Sciatic nerve (tissue), 2 donors: Measurements from ENCODE around the gene DDX39A. TPM values are rescaled to one million over a fixed set of nuclear protein-coding genes. Genes with fewer than 3 reads are reported as not detected.
"Not testable (repeated sequence)": the region's sequence is repeated elsewhere in the genome, so short reads cannot be mapped to it uniquely, and the experiment has no call there.

ENCODE experiments used
- ATAC-seq: fragments of 200-7000 bp; cut with Tn5 transposase; one replicate; pipeline ENCODE4 v1.9.1; 2020; ENCODE audit warnings: mild to moderate bottlenecking, moderate library complexity
- DNase-seq: peaks from one replicate; pipeline ENCODE4 v3.0.0-alpha.2; 2020; ENCODE audit warnings: low spot score
- intact Hi-C: fragments of 100-400 bp; cut with DNase I; formaldehyde crosslinking; loops from one replicate; pipeline ENCODE4 v1.14.2; 2022
- total RNA-seq: library from RNA; stranded (reverse); fragmentation: NEBNext Ultra II Directional; extraction: Animal tissue kit (Norgen Biotek cat#: 25700); gene quantifications from one replicate; pipeline ENCODE4 v1.2.1, GENCODE V29; 2021
- donor health status: DM: no; HTN: no; CAD: no.
- donor health status: DM: no; HTN: no; CAD: no.

Gene DDX39A
- 44.2 TPM for total RNA-seq

DNA sequence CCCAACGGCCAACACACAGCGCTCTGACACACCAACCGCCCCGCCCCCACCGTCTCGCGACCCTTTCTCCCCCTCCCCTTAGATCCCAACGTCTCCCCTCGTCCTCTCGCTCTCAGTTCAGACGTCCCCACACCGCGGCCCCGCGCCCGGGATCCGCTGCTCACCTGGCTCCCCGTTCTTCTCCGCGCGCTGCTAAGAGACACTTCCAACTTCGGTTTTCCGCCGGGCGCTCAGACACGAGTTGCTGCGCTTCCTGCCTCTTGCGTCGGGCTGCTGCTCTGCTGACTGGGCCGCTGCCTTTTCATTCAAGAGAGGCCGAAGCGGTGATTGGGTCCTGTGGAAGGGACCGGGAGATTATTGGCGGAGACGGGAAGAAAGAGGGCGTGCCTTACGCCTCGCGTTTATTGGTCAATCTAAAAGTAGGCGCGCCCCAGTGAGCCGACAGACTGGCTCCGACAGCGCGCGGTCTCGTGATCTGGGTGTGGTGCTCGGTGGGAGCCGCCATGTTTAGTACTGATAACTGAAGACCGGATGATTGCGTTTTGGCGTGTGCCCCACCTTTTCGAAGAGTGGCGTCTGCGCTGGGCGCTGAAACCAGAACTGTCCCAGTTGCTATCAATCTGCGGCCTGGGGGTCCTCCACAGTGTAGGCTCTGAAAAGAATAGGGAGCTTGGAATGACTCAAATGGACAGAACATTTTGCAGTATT is at the start of gene DDX39A:
Gene DDX39A, minus strand, starts transcription at position 236 of the 708 bp plus-strand sequence. CDS start 6,121 bp downstream, outside the sequence.
- ATAC-seq (peak; percentile 99), DNase-seq (peak; percentile 98)
- intact Hi-C loops = no loop called here

DNA sequence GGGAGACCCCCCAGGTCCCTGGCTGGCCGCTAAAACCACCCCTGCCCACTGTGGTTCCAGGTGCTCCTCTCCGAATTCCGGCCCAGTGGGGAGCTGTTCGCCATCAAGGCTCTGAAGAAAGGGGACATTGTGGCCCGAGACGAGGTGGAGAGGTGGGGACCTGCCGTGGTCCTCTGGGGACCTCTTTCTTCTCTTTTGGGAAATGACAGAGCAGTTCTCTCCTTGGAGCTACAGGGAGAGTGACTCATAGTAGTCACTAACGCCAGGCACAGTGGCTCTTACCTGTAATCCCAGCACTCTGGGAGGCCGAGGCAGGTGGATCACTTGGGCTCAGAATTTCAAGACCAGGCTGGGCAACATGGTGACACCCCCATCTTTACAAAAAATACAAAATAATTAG is 48.7 kb upstream of the DDX39A start:
- DNase-seq (no peak), ATAC-seq (no peak)
- intact Hi-C loops = no loop called here

DNA sequence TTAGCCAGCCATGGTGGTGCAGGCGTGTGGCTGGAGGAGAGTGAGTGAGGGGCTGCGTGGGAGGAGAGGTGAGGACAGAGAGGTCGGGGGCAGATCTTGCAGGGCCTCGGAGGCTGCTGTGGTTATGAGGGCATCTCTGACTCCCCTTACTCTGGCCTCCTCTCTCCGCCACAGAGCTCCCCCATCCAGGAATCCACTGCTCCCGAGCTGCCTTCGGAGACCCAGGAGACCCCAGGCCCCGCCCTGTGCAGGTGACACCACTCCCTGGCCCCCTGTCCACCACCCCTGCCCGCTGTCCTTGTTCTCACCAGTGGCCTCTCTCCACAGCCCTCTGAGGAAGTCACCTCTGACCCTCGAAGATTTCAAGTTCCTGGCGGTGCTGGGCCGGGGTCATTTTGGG is 48.2 kb upstream of the DDX39A start:
- DNase-seq (no peak), ATAC-seq (no peak)
- intact Hi-C loops = no loop called here

DNA sequence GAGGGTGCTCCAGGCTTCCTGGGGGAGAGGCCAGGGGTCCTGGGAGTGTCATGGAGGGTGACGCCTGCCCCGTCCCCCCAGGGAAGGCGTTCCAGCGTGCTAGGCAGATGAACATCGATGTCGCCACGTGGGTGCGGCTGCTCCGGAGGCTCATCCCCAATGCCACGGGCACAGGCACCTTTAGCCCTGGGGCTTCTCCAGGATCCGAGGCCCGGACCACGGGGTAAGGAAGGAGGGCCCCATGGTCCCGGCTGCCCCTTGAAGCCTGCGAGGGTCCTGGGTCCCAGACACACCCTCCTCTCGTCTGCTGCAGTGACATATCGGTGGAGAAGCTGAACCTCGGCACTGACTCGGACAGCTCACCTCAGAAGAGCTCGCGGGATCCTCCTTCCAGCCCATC is 44.6 kb upstream of the DDX39A start:
- DNase-seq = no peak
- ATAC-seq = no peak
- intact Hi-C loops = no loop called here

DNA sequence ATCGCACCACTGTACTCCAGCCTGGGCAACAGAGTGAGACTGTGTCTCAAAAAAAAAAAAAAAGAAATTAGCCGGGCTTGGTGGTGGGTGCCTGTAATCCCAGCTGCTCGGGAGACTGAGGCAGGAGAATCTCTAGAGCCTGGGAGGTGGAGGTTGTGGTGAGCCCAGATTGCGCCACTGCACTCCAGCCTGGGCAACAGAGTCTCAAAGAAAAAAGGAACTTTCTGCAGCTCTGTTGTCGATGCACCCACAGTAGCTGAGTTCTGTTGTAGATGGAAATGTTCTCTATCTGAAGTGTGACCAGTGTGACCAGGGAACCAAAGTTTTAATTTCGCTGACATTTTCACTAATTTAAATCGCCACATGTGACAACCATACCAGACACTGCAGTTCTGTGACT is 43.3 kb upstream of the DDX39A start:
- ATAC-seq, DNase-seq, intact Hi-C loops: not testable (repeated sequence)

DNA sequence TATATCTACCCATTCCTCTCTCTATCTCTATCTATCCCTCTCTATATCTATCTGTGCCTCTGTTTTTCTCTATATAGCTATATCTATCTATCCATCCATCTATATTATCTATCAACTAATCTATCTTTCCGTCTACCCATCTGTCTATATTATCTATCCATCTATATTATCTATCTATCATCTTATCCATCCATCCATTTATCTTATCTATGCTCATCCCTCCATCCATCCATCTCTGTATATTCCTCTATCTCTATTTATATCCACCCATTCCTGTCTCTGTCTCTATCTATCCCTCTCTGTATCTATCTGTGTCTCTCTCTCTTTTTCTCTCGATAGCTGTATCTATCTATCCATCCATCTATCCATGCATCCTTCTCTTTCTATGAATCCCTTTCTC is 41.8 kb upstream of the DDX39A start:
- intact Hi-C loops = no loop called here
- ATAC-seq (no peak), DNase-seq (no peak)

DNA sequence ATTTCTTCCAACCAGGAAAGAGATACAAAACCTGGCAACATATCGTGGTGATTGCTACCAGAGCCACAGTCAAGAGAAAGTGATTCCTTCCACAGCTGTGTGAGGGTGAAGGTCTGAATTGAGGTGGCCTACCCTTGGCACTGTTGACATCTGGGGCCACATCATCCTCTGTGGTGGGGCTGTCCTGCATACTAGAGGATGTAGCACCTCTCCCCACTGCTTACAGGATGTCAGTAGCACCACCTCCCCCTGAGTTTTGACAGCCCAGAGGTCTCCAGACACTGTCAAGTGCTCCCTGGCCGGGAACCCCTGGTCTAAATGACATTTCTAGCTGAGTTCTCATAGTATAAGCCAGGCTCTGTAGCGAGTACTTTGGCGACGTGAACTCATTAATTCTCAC is 40.6 kb upstream of the DDX39A start:
- DNase-seq = no peak
- ATAC-seq = no peak
- intact Hi-C loops = no loop called here

DNA sequence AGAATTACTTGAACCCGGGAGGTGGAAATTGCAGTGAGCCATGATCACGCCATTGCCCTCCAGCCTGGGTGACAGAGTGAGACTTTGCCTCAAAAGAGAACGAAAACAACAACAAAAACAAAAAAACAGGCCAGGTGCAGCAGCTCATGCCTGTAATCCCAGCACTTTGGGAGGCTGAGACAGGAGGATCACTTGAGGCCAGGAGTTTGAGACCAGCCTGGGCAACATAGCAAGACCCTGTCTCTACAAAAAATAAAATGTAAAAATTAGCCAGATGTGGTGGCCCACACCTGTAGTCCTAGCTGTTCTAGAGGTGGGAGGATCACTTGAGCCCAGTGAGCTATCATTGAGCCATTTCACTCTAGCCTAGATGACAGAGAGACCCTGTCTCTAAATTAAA is 33.2 kb upstream of the DDX39A start:
- DNase-seq, intact Hi-C loops, ATAC-seq: not testable (repeated sequence)

DNA sequence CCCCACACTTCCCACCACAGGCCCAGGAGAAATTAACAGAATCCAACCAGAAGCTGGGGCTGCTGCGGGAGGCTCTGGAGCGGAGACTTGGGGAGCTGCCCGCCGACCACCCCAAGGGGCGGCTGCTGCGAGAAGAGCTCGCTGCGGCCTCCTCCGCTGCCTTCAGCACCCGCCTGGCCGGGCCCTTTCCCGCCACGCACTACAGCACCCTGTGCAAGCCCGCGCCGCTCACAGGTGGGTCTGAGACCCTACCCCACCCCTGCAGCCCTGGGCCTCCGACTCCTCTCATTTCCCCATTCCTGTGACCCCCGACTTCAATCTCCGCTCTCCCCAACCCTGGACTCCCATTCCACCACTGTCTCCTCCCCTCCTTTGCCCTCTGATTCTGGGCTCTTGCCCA is 31.7 kb upstream of the DDX39A start:
- DNase-seq (no peak), ATAC-seq (no peak)
- intact Hi-C loops = no loop called here

DNA sequence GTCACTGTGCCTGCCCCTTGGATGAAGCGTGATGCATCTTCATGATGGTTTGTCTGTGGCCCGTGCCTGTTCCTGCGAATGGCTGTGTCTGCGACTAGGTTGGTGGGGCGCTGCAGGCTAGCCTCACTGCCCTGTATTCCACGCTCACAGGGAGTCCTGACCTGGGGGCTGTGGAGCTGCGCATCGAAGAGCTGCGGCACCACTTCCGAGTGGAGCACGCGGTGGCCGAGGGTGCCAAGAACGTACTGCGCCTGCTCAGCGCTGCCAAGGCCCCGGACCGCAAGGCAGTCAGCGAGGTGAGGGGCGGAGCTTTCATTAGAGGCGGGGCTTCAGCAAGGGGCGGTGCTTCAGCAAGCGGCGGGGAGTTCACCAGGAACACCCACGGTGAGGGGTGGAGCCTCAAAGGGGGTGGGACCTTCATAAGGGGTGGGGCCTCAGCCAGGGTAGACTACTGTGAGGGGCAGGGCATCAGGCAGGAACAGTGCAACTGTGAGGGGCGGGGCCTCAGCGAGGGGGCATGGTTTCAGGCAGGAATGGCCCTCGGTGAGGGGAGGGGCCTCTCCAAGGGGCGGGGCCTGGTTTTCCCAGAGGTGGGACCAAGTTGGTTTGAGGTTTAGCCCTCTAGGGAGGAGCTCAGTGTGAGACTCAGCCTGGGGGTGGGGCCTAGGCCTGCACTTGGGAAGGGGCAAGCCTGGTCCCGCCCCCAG is 31.2 kb upstream of the DDX39A start:
- intact Hi-C loops = no loop called here
- DNase-seq (no peak), ATAC-seq (peak; percentile 42)

DNA sequence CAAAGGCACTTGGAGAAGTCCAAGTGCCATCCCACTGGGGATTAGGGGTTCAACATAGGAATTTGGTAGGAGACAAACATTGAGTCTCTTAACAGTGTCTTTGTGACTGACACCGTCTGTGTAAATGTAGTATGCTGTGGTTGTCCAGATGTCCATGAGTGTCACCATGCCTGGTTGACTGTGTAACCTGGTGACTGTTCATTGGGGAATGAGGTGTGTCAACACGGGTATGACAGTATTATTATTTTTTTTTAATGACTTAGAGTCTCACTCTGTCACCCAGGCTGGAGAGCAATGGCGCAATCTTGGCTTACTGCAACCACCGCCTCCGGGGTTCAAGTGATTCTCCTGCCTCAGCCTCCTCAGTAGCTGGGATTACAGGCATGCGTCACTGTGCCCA is 30.2 kb upstream of the DDX39A start:
- DNase-seq = no peak
- ATAC-seq = no peak
- intact Hi-C loops = no loop called here

DNA sequence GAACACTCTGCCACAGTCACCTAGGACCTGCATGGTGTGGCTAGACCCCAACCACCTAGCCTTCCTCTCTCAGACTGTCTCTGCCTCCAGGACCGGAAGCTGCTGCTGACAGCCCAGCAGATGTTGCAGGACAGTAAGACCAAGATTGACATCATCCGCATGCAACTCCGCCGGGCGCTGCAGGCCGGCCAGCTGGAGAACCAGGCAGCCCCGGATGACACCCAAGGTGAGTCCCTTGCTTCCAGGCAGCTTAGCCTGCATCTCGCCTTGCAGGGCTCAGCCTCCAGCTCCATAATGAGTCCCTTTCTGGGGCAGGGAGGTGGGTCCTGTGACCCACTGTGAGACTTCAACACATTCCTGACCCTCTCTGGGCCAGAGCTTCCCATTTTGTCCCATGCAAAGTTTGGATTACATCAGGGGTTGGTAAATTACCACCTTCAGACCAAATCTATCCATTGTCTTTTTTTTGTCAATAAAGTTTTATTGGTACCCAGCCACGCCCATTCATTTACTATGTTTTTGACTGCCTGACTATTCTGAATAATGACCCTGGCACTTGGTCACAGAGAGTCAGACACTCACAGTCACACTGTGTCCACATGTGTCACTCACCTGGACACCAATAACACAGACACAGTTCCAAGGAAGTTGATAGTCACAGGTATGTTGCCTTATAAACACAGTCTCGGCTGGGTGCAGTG is 27.3 kb upstream of the DDX39A start:
- intact Hi-C loops = no loop called here
- ATAC-seq (no peak), DNase-seq (no peak)

DNA sequence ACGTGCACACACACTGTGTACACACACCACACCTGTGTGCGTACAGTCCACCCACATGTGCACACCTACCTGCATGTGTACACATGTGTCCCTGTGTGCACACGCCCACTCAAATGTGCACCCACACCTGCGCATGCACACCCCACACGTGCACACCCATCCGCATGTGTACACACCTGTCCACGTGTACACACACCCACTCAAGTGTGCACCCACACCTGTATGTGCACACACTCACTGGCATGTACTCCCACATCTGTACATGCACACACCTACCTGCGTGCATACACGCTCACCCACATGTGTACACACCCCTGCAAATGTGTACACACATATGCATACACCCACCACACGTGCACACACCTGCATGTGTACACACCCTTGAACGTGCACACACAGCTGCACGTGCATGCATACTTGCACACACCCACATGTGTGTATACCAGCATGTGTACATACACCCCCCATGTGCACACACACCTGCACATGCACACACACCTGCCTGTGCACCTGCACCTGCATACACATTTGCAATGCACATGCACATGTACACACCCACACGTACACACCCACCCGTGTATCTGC is 24.6 kb upstream of the DDX39A start:
- intact Hi-C loops = no loop called here
- ATAC-seq = no peak

DNA sequence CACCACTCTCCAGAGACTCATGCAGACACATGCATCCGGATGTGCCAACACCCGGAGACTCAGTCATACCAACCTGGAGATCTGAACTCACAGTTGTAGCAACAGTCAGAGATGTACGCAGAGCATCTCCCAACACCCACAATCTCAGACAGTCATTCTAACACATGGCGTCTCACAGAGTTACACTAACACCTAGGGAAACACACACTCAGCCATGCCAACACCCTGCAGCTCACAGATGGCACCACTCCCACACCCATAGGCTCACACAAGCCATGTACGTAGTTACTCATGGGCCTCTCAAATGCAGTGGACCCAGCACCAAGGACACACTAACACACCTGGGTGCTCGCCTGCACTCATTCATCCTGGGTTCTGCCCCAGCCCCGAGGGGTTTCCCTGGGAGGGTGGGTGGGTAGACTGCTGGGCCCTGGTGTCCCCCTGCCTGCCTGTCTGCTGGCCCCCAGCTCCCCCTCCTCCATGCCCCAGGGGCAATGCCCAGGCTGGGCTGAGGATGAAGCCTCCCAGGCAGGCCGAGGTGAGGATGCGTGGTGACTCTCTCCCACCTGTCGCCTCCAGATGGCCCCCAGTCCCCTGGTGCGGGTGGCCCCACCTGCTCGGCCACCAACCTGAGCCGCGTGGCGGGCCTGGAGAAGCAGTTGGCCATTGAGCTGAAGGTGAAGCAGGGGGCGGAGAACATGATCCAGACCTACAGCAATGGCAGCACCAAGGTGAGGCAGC is 23.9 kb upstream of the DDX39A start:
- intact Hi-C loops = no loop called here
- no peak for DNase-seq

More for the DNA sequence above, 24.6 kb upstream of the DDX39A start:
- no peak for DNase-seq

DNA sequence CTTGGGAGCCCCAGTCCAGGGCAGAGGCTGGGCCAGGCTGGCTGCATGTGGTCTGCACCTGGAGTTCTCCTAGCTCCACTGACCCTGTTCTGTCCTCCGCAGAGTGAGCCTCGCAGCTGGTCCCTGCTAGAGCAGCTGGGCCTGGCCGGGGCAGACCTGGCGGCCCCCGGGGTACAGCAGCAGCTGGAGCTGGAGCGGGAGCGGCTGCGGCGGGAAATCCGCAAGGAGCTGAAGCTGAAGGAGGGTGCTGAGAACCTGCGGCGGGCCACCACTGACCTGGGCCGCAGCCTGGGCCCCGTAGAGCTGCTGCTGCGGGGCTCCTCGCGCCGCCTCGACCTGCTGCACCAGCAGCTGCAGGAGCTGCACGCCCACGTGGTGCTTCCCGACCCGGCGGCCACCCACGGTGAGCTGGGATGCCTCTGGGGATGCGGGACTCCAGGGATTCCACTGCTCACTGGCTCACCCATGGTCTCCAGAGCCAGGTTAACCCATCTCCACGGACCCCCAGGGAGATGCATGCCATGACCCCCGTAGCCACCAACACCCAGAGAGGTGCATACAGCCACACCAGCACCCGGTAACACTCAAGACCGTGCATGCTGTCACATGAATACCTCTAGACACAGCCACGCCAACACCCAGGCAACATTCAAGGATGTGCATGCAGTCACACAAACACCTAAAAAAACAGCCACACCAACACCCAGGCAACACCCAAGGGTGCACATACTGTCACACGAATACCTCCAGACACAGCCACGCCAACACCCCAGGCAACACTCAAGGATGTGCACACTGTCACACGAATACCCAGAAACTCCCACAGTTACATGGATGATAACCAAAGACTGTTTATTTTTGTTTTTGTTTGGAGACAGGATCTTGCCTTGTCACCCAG is 22.1 kb upstream of the DDX39A start:
- intact Hi-C loops = no loop called here
- DNase-seq = no peak
- peak; percentile 61 for ATAC-seq

More for the DNA sequence above, 23.9 kb upstream of the DDX39A start:
- ATAC-seq = no peak

DNA sequence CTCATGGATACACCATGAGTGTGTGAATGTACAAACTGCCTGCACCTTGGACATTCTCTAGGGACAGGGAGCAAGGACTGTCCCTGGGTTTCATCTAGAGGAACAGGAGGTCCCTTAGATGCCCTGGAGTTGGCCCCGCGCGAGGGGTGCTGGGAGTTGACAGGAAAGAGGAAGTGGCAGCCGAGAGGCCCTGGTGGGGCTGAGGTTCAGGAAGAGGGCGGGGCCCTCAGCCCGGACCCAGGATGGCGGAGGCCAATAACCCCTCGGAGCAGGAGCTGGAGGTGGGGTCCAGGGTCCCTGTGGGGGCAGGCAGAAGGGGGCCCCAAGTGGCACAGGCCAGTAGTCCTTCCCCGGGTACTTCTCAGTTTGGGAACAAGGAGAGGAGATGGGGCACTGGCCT is 20.9 kb upstream of the DDX39A start:
- intact Hi-C loops = no loop called here
- DNase-seq = peak; percentile 79
- ATAC-seq = peak; percentile 69

DNA sequence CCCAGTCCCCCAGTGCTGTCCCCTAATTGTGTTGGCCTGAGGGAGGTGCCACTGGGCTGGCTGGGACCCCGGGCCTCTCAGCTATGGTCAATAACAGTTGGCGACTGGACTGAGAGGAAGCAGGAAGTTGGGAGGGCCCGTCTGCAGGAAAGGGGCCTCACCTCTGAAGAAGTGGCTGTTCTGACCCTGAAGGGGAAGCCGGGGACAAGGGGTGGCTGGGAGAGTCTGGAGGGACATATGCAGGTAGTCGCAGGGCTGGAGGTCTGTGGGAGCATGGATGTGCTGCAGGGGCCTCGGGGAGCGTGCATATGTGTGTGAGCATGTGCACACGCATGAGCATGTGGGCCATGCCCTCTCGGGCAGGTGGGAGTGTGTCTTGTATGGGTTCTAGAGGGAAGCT is 19.9 kb upstream of the DDX39A start:
- ATAC-seq = no peak
- intact Hi-C loops = no loop called here

DNA sequence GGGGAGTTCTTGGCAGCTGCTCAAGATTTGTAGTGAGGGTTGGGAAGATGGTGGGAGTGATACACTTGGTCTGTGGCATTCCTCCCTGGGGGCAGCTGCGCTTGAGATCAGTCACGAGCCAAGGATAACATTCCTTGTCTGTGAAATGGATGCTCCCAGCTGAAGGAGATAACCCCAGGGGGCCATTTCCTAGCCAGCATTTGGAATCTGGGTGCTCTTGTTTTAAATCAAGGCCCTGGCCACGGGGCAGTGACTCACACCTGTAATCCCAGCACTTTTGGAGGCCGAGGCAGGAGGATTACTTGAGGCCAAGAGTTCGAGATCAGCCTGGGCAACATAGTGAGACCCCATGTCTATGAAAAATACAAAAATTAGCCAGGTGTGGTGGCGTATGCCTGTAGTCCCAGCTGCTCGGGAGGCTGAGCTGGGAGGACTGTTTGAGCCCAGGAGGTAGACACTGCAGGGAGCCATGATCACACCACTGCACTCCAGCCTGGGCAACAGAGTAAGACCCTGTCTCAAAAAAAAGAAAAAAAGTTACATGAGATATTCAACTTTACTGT is 18.5 kb upstream of the DDX39A start:
- intact Hi-C loops = no loop called here
- DNase-seq (no peak), ATAC-seq (no peak)

More for the DNA sequence above, 19.9 kb upstream of the DDX39A start:
- DNase-seq = no peak
